Fibroblast of gingiva (primary cell): ENCODE results near the gene KIAA0040.

Source experiments
- DNase-seq: peaks from one replicate; pipeline ENCODE4 v3.0.0-alpha.2; 2011; ENCODE audit warnings: low read depth

Gene KIAA0040

GRCh38 chr1:175200678-175201521 is 8.3 kb upstream of the KIAA0040 start:
- DNase-seq: no peak

- no peak for DNase-seq
Measured at GRCh38 chr1:175198332-175198731, 5.8 kb upstream of the KIAA0040 start.

DNA sequence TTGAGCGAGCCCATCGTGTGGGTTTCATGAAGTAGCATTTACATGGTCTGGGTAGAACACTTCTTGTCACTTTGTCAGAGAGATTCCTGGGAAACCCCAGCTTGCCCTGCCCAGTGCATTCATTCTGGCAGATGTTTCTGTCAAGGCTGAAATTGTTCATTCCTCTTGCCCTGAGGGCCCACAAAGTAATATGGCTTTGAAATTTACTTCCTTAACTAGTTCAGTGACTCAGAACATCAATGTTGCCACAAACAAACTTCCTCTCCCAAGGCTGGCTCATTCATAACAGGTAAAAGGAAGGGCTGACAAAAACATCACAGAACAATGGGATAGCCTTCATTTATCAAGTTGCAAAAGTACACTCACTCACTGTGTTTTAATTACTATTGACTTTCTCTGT is 5.0 kb upstream of the KIAA0040 start:
- no peak for DNase-seq

GRCh38 chr1:175195798-175196197 is 3.2 kb upstream of the KIAA0040 start:
- no peak for DNase-seq

GRCh38 chr1:175195281-175195680 is 2.7 kb upstream of the KIAA0040 start:
- no peak for DNase-seq

GRCh38 chr1:175193527-175193910 is 943 bp upstream of the KIAA0040 start:
- no peak for DNase-seq

DNA sequence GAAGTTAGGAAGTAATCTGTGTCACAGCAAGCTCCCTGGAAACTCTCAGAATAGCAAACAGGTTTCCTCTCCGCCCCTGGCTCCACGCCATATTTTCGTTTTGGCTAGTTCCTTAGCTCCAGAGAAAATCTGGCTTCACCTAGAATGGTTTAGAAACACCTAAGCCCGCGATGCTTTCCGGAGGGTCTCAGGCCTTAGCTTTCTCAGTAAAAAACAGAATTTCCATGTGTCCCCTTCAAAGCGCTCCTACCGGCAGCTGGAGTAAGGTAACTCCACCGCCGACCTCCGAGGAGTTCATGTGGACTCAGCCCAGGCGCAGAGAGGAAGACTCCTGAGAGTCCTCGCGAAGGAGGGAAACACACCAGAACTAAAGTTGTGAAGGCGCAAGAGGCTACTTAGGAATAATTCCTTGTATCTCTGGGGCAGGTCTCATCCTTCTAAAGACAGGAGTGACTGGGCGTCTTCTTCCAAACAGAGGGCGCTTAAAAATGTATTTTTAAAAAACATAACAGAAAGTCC is 406 bp downstream of the KIAA0040 start:
- no peak for DNase-seq

GRCh38 chr1:175191659-175192058 is 917 bp downstream of the KIAA0040 start:
- no peak for DNase-seq

DNA sequence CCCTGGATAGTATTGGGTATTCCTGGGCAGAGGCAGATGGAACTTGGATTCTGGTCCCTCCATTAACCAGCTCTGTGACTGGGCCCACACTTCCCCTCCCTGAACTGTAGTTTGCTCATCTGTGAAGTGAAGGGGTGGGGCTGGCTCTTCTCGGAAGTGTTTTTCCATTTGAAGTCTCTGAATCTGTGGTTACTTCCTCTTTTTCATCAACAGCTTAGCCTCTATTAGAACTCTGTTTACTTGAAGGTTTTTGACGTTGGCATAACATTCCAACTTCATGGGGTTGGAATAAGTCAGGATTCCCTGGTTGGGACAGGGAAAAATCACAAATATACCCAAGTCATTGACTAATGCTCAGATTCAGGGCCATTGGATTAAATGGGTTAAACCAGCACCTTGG is 3.6 kb downstream of the KIAA0040 start:
- DNase-seq: no peak

DNA sequence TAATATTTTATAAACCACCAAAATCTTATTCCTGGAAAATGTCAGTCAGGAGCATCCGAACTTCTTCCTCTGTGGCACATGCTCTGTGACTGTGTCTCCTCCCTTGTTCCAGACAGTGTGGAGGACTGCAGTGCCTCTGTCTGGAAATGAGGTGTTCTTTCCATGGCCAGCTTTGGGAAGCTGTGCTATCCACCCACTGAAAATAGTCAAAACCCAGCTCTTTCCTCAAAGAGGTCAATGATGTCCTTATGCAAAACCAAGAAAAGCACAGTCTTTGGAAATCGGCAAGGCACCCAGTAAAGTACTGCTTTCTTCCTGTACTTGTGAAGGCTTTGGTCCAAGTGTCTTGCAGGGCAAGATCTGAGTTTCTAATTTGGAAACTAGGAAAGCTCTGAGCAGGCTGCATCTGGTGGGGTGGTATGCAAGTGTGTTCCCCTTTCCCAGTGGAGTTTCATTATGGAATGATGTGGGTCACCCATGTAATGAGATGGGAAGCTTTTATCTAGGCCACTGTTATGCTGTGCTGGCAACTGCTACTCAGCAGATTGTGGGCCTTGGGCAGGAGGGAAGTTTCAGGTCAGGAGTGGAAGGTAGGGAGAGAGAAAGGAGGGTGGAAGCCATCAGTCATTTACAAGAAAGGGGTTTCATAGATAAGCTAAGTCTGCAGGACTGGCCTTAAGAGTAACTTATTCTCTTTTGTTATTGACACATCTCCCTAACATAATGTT is 6.0 kb downstream of the KIAA0040 start:
- no peak for DNase-seq

GRCh38 chr1:175185903-175186302 is 6.7 kb downstream of the KIAA0040 start:
- no peak for DNase-seq

GRCh38 chr1:175183586-175183985 is 9.0 kb downstream of the KIAA0040 start:
- DNase-seq: no peak

GRCh38 chr1:175182201-175182746 is 10.3 kb downstream of the KIAA0040 start:
- no peak for DNase-seq

- no peak for DNase-seq
Measured at GRCh38 chr1:175179837-175180590, 12.6 kb downstream of the KIAA0040 start.

- no peak for DNase-seq
Measured at GRCh38 chr1:175178456-175178855, 14.1 kb downstream of the KIAA0040 start.

GRCh38 chr1:175178056-175178455 is 14.5 kb downstream of the KIAA0040 start:
- no peak for DNase-seq

GRCh38 chr1:175176246-175176645 is 16.3 kb downstream of the KIAA0040 start:
- DNase-seq: no peak

GRCh38 chr1:175174309-175175102 is 18.1 kb downstream of the KIAA0040 start:
- DNase-seq: no peak

GRCh38 chr1:175173531-175173930 is 19.0 kb downstream of the KIAA0040 start:
- no peak for DNase-seq

- DNase-seq: no peak
Measured at GRCh38 chr1:175172503-175172902, 20.1 kb downstream of the KIAA0040 start.
